ENCODE results near the gene SMC1B.

DNA sequence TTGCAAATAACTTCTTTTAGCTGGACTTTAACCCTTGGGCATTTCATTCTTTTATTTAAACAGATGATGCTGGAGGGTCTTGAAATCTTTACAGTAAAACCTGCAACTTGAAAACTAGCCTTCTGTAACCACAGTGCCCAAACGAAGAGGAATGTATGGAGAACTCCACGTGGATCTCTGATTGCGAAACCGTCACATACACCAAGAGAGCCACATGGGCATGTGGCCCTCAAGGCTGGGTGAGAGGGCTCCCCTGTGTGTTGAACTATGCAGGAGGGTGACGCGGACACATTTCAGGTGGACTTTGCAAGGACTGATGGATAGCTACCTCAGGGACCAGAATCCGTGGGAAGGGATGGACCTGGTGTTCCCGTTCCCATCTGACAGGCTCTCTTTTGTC is 73.1 kb downstream of the SMC1B start:
- TF ChIP-seq EP300 (IDR thresholded peaks at IDR 0.05; ENCODE audit: low read depth) (no peak), POLR2A (IDR thresholded peaks at IDR 0.05) (no peak)

All from transverse colon (tissue), 1 donor.